Measurements from ENCODE around the gene SERPINA6. TPM values are rescaled to one million over a fixed set of nuclear protein-coding genes. Genes with fewer than 3 reads are reported as not detected.

Gene SERPINA6
- total and polyA plus RNA-seq, 9 donors: 0.18 to 15.4 (median 0.56) TPM; not detected in 4

DNA sequence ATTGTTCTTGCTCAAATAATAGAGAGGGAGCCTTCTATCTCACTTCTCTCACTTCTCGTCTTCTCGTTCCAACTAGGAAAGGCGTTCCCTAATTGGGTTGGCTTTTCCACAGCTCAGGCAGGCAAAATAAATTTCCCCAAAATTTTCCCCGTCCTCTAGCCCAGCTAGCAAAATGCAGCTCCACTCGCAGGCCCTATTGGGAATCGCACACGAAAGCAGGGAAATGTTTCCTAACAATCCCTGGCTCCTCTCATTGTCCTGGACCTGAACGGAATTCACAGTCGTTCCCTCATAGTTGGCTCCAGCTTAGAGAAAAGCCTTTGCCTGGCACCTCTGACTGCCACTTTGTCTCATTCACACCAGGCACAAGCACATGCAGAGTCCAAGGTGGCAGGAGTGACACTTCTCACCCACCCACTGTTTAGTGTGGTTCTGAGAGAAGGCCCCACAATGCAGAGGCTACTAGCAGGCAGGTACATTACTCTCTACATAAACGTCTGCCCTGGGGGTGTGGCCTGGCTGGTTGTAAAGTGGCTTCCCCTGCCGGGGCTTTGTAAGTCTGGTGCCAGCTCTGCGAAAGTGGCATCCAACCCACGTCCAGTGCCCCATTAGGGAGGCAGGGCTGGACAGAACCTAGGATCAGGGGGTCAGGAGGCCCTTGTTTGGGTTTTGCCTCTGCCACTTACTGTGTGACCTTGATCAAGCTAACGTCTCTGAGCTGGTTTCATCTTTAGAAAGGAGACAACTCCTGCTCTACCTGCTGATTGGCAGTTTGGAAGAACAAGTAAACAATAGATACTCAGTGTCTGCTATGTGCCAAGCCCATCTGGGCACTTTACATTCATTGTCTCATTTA lies 34.3 kb downstream of the SERPINA6 start:
- Histone ChIP-seq H3K27me3 (no peaks in the 10 kb centered on the region), H3K27ac (no peak overlapping the region), H3K4me3 (no peak overlapping the region), H3K9me3 (no peaks in the 10 kb centered on the region), H3K4me1 (ENCODE audit: insufficient read depth) (no peaks in the 10 kb centered on the region), H3K36me3 (no peaks in the 10 kb centered on the region)
- no peak for DNase-seq
- intact Hi-C loops (cut with DNase I): no loop called here
- TF ChIP-seq EP300 (IDR thresholded peaks at IDR 0.05): no peak
- TF ChIP-seq POLR2A (IDR thresholded peaks at IDR 0.05): no peak
- TF ChIP-seq, protein P1, sequence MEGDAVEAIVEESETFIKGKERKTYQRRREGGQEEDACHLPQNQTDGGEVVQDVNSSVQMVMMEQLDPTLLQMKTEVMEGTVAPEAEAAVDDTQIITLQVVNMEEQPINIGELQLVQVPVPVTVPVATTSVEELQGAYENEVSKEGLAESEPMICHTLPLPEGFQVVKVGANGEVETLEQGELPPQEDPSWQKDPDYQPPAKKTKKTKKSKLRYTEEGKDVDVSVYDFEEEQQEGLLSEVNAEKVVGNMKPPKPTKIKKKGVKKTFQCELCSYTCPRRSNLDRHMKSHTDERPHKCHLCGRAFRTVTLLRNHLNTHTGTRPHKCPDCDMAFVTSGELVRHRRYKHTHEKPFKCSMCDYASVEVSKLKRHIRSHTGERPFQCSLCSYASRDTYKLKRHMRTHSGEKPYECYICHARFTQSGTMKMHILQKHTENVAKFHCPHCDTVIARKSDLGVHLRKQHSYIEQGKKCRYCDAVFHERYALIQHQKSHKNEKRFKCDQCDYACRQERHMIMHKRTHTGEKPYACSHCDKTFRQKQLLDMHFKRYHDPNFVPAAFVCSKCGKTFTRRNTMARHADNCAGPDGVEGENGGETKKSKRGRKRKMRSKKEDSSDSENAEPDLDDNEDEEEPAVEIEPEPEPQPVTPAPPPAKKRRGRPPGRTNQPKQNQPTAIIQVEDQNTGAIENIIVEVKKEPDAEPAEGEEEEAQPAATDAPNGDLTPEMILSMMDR (IDR thresholded peaks at IDR 0.05): no peak
- WGBS, 3 donors: 39 to 59% (median 45%) methylated on average over 14 of the region's 14 CpGs

DNA sequence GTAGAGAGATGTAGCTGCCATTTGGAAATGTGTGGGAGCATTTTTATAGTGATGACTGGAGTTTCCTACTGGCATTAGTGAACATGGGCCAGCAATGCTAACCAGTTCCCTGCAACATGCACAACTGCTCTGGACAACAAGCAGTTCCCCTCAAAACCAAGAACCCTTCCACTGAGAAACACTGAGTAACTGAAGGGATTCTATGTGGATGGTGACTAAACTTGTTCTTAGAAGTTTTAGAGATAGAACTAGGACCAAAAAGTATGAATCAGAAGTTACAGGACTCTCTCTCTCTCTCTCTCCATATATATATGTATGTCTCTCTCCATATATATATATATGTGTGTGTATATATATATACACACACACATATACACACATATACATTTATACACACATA lies 38.0 kb downstream of the SERPINA6 start:
- TF ChIP-seq POLR2A (IDR thresholded peaks at IDR 0.05): no peak
- TF ChIP-seq, protein P1 (IDR thresholded peaks at IDR 0.05): no peak
- DNase-seq: no peak
- no peaks in the 10 kb centered on the region for H3K9me3 ChIP-seq
- H3K27ac ChIP-seq: no peak overlapping the region
- H3K27me3 ChIP-seq: no peaks in the 10 kb centered on the region
- no peak overlapping the region for H3K4me3 ChIP-seq
- no peaks in the 10 kb centered on the region for H3K36me3 ChIP-seq
- peaks cover 2% of the 10 kb centered on the region for H3K4me1 ChIP-seq (ENCODE audit: insufficient read depth)
- intact Hi-C loops (cut with DNase I): no loop called here

GRCh38 chr14:94284221-94284620 lies 38.9 kb downstream of the SERPINA6 start:
- H3K9me3 ChIP-seq: no peaks in the 10 kb centered on the region
- H3K27ac ChIP-seq: no peak overlapping the region
- H3K4me1 ChIP-seq (ENCODE audit: insufficient read depth): peaks cover 2% of the 10 kb centered on the region
- H3K27me3 ChIP-seq: no peaks in the 10 kb centered on the region
- no peak for DNase-seq
- TF ChIP-seq, protein P1 (IDR thresholded peaks at IDR 0.05): no peak
- no peak for TF ChIP-seq POLR2A (IDR thresholded peaks at IDR 0.05)
- TF ChIP-seq EP300 (IDR thresholded peaks at IDR 0.05): no peak
- intact Hi-C loops (cut with DNase I): no loop called here
- no peak overlapping the region for H3K4me3 ChIP-seq
- WGBS, 3 donors: 76 to 88% (median 88%) methylated on average over 2 of the region's 2 CpGs
- H3K36me3 ChIP-seq: no peaks in the 10 kb centered on the region

DNA sequence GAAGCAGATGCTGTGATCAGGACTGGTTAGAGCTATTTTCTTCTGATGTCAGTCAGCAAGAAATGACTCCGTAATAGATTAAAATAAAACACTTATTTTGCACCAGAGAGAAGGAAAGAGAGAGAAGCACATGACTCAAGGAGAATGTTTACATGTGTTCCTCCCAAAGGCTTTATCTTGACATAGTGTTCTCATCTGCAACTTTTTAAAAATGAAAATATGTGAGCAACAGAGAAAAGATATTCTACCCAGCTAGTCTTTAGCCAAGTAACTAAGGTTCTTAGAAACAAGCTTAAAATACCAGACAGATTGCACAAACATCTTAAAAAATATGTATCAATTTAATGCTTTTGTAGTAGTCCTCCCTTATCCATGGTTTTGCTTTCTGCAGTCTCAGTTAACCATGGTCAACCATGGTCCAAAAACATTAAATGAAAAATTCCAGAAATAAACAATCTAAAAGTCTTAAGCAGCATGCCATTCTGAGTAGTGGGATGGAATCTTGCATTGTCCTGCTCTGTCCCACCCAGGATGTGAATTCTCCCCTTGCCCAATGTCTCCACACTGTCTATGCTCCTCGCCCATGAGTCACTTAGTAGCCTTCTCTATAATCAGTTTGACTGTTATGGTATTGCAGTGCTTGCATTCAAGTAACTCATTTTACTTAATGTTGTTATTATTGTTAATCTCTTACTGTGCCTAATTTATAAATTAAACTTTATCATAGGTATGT lies 40.0 kb downstream of the SERPINA6 start:
- H3K9me3 ChIP-seq: no peaks in the 10 kb centered on the region

More for the DNA sequence above, 40.0 kb downstream of the SERPINA6 start:
- H3K4me1 ChIP-seq (ENCODE audit: insufficient read depth): peaks cover 2% of the 10 kb centered on the region
- TF ChIP-seq POLR2A (IDR thresholded peaks at IDR 0.05) (no peak), EP300 (IDR thresholded peaks at IDR 0.05) (no peak)
- TF ChIP-seq, protein P1 (IDR thresholded peaks at IDR 0.05): no peak
- intact Hi-C loops (cut with DNase I): no loop called here
- no peaks in the 10 kb centered on the region for H3K27me3 ChIP-seq
- H3K4me3 ChIP-seq: no peak overlapping the region
- WGBS, 3 donors: 51 to 63% (median 55%) methylated on average over 2 of the region's 2 CpGs
- no peaks in the 10 kb centered on the region for H3K36me3 ChIP-seq
- H3K27ac ChIP-seq: no peak overlapping the region
- DNase-seq: no peak

All from ovary (tissue), 9 donors.